ENCODE results near the gene MRPS2. TPM values are rescaled to one million over a fixed set of nuclear protein-coding genes. Genes with fewer than 3 reads are reported as not detected.

Gene MRPS2
- total RNA-seq, 1 experiment from 2014 or later: 62.4 TPM

- Histone ChIP-seq H3K4me1 (ENCODE audit: insufficient read depth, low read length) (no peaks in the 10 kb centered on the region), H3K27me3 (ENCODE audit: low read length) (no peaks in the 10 kb centered on the region), H3K36me3 (ENCODE audit: low read depth, low read length) (no peaks in the 10 kb centered on the region), H3K9me3 (ENCODE audit: low read length) (no peaks in the 10 kb centered on the region), H4K20me1 (ENCODE audit: low read length) (no peaks in the 10 kb centered on the region), H3K4me2 (ENCODE audit: low read length) (no peak overlapping the region), H3K79me2 (ENCODE audit: low read length) (peaks cover 26% of the 10 kb centered on the region), H2AFZ (ENCODE audit: low read length) (no peak overlapping the region), H3K27ac (ENCODE audit: low read length) (no peak overlapping the region), H3K9me2 (replicated peaks; ENCODE audit: low read length) (no peaks in the 10 kb centered on the region), H3K4me3 (ENCODE audit: low read length) (no peak overlapping the region), H3K9ac (ENCODE audit: low read length) (no peak overlapping the region), H3F3A (ENCODE audit: low read length, unreplicated experiment) (no peaks in the 10 kb centered on the region)
- CTCF ChIA-PET: no interaction called here
- DNase-seq (no peak), ATAC-seq (no peak)
- no TSS peak for BruUV-seq (replicated peaks)
- TF ChIP-seq EZH2 (IDR thresholded peaks at IDR 0.05; ENCODE audit: low read length, unreplicated experiment) (no peak), EZH2phosphoT487 (IDR thresholded peaks at IDR 0.05; ENCODE audit: borderline replicate concordance, low read length) (no peak), CTCF (conservative IDR thresholded peaks at IDR 0.05; ENCODE audit: low read depth, low read length) (no peak)
- POLR2A ChIA-PET (ENCODE audit: unreplicated experiment): no interaction called here
- intact Hi-C loops (cut with micrococcal nuclease): no loop called here
Observed at GRCh38 chr9:135484460-135485277, 15.8 kb upstream of the MRPS2 start.

DNA sequence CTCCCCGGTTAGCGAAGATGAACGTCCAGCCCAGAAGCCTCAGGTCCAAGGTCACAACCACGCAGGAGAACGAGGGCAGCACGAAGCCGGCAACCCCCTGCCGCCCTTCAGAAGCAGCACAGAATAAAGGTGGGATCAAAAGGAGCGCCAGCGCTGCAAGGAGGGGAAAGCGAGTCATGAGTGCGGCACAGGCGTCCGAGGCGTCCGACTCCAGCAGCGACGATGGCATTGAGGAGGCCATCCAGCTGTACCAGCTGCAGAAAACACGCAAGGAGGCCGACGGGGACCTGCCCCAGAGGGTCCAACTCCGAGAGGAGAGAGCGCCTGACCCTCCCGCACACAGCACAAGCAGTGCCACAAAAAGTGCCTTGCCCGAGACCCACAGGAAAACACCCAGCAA, 15.1 kb upstream of the MRPS2 start:
- intact Hi-C loops (cut with micrococcal nuclease): no loop called here
- DNase-seq: no peak
- H3K9me3 ChIP-seq (ENCODE audit: low read length): no peaks in the 10 kb centered on the region
- H3K4me1 ChIP-seq (ENCODE audit: insufficient read depth, low read length): no peaks in the 10 kb centered on the region
- H4K20me1 ChIP-seq (ENCODE audit: low read length): no peaks in the 10 kb centered on the region
- CTCF ChIA-PET: no interaction called here
- POLR2A ChIA-PET (ENCODE audit: unreplicated experiment): no interaction called here
- no peak overlapping the region for H3K27ac ChIP-seq (ENCODE audit: low read length)
- H3K9ac ChIP-seq (ENCODE audit: low read length): no peak overlapping the region
- H3K27me3 ChIP-seq (ENCODE audit: low read length): no peaks in the 10 kb centered on the region
- H3K4me2 ChIP-seq (ENCODE audit: low read length): no peak overlapping the region
- no peak for TF ChIP-seq EZH2 (IDR thresholded peaks at IDR 0.05; ENCODE audit: low read length, unreplicated experiment)
- TF ChIP-seq CTCF (conservative IDR thresholded peaks at IDR 0.05; ENCODE audit: low read depth, low read length): no peak
- H3K4me3 ChIP-seq (ENCODE audit: low read length): no peak overlapping the region
- no peaks in the 10 kb centered on the region for H3K9me2 ChIP-seq (replicated peaks; ENCODE audit: low read length)
- H3K36me3 ChIP-seq (ENCODE audit: low read depth, low read length): no peaks in the 10 kb centered on the region
- H3F3A ChIP-seq (ENCODE audit: low read length, unreplicated experiment): no peaks in the 10 kb centered on the region
- no peak for ATAC-seq
- no TSS peak for BruUV-seq (replicated peaks)
- H3K79me2 ChIP-seq (ENCODE audit: low read length): peaks cover 24% of the 10 kb centered on the region
- no peak overlapping the region for H2AFZ ChIP-seq (ENCODE audit: low read length)

GRCh38 chr9:135485832-135486231, 14.7 kb upstream of the MRPS2 start:
- ChIA-PET CTCF (no interaction called here), POLR2A (ENCODE audit: unreplicated experiment) (no interaction called here)
- DNase-seq (no peak), ATAC-seq (no peak)
- Histone ChIP-seq H3F3A (ENCODE audit: low read length, unreplicated experiment) (no peaks in the 10 kb centered on the region), H2AFZ (ENCODE audit: low read length) (no peak overlapping the region), H3K4me1 (ENCODE audit: insufficient read depth, low read length) (no peaks in the 10 kb centered on the region), H3K9me3 (ENCODE audit: low read length) (no peaks in the 10 kb centered on the region), H3K9me2 (replicated peaks; ENCODE audit: low read length) (no peaks in the 10 kb centered on the region), H3K36me3 (ENCODE audit: low read depth, low read length) (no peaks in the 10 kb centered on the region), H3K9ac (ENCODE audit: low read length) (no peak overlapping the region), H3K27ac (ENCODE audit: low read length) (no peak overlapping the region), H3K4me2 (ENCODE audit: low read length) (no peak overlapping the region), H3K4me3 (ENCODE audit: low read length) (no peak overlapping the region), H3K79me2 (ENCODE audit: low read length) (peaks cover 19% of the 10 kb centered on the region), H4K20me1 (ENCODE audit: low read length) (no peaks in the 10 kb centered on the region), H3K27me3 (ENCODE audit: low read length) (no peaks in the 10 kb centered on the region)
- no TSS peak for BruUV-seq (replicated peaks)
- TF ChIP-seq CTCF (conservative IDR thresholded peaks at IDR 0.05; ENCODE audit: low read depth, low read length) (no peak), EZH2 (IDR thresholded peaks at IDR 0.05; ENCODE audit: low read length, unreplicated experiment) (no peak), EZH2phosphoT487 (IDR thresholded peaks at IDR 0.05; ENCODE audit: borderline replicate concordance, low read length) (no peak)
- intact Hi-C loops (cut with micrococcal nuclease): no loop called here
